Measurements from ENCODE around the gene ZNF629.

ZNF629 gene

GRCh38 chr16:30785126-30786106 is 1.6 kb downstream of the ZNF629 start:
- DNase-seq: no peak

GRCh38 chr16:30784215-30784614 is 2.8 kb downstream of the ZNF629 start:
- DNase-seq: no peak

GRCh38 chr16:30783280-30784109 is 3.5 kb downstream of the ZNF629 start:
- DNase-seq: no peak

- no peak for DNase-seq
Observed at GRCh38 chr16:30782486-30783279, 4.3 kb downstream of the ZNF629 start.

- no peak for DNase-seq
Observed at GRCh38 chr16:30780549-30780948, 6.5 kb downstream of the ZNF629 start.

GRCh38 chr16:30780021-30780420 is 7.0 kb downstream of the ZNF629 start:
- no peak for DNase-seq

GRCh38 chr16:30779596-30779995 is 7.4 kb downstream of the ZNF629 start:
- no peak for DNase-seq

GRCh38 chr16:30778549-30779244 is 8.3 kb downstream of the ZNF629 start:
- DNase-seq: no peak

- no peak for DNase-seq
Observed at GRCh38 chr16:30777591-30778297, 9.3 kb downstream of the ZNF629 start.

- DNase-seq: peak; percentile 57
Observed at GRCh38 chr16:30775392-30776188, 11.4 kb downstream of the ZNF629 start.

GRCh38 chr16:30775131-30775391 is 11.9 kb downstream of the ZNF629 start:
- DNase-seq: no peak

GRCh38 chr16:30774367-30775130 is 12.5 kb downstream of the ZNF629 start:
- no peak for DNase-seq

- no peak for DNase-seq
Observed at GRCh38 chr16:30773826-30774225, 13.2 kb downstream of the ZNF629 start.

- no peak for DNase-seq
Observed at GRCh38 chr16:30771726-30772125, 15.3 kb downstream of the ZNF629 start.

- no peak for DNase-seq
Observed at GRCh38 chr16:30769379-30770089, 17.5 kb downstream of the ZNF629 start.

- DNase-seq: no peak
Observed at GRCh38 chr16:30768583-30769181, 18.3 kb downstream of the ZNF629 start.

GRCh38 chr16:30767767-30768465 is 19.1 kb downstream of the ZNF629 start:
- peak; percentile 62 for DNase-seq

GRCh38 chr16:30766933-30767284 is 20.1 kb downstream of the ZNF629 start:
- no peak for DNase-seq

All from CD4-positive, alpha-beta T cell treated with Interleukin-12 subunit alpha and Interleukin-12 subunit beta, for 1 hour (primary cell).